Fibroblast of peridontal ligament (primary cell): ENCODE data around the gene SASH3.
A peak's percentile ranks its signal among the peaks of the same experiment; 100 is the strongest.

Source experiments
- DNase-seq: peaks from one replicate; pipeline ENCODE4 v3.0.0-alpha.2; 2010; ENCODE audit errors: extremely low read depth

SASH3 gene

GRCh38 chrX:129759576-129760061, 20.1 kb upstream of the SASH3 start:
- peak; percentile 87 for DNase-seq

- DNase-seq = no peak
Observed at GRCh38 chrX:129760155-129760554, 19.6 kb upstream of the SASH3 start.

GRCh38 chrX:129760981-129761380, 18.8 kb upstream of the SASH3 start:
- no peak for DNase-seq

GRCh38 chrX:129761596-129761995, 18.2 kb upstream of the SASH3 start:
- no peak for DNase-seq

- no peak for DNase-seq
Observed at GRCh38 chrX:129762448-129762847, 17.3 kb upstream of the SASH3 start.

- DNase-seq = no peak
Observed at GRCh38 chrX:129763666-129764065, 16.1 kb upstream of the SASH3 start.

- no peak for DNase-seq
Observed at GRCh38 chrX:129768186-129768585, 11.6 kb upstream of the SASH3 start.

GRCh38 chrX:129768586-129769466, 10.9 kb upstream of the SASH3 start:
- peak; percentile 16 for DNase-seq

GRCh38 chrX:129769467-129770154, 10.1 kb upstream of the SASH3 start:
- DNase-seq = no peak

- no peak for DNase-seq
Observed at GRCh38 chrX:129771266-129771995, 8.3 kb upstream of the SASH3 start.

GRCh38 chrX:129772796-129773431, 6.8 kb upstream of the SASH3 start:
- no peak for DNase-seq

GRCh38 chrX:129773649-129774458, 5.9 kb upstream of the SASH3 start:
- no peak for DNase-seq

- no peak for DNase-seq
Observed at GRCh38 chrX:129777218-129778030, 2.3 kb upstream of the SASH3 start.

GRCh38 chrX:129779086-129779672, 570 bp upstream of the SASH3 start:
- DNase-seq = no peak

- DNase-seq = no peak
Observed at GRCh38 chrX:129780441-129781105, 824 bp downstream of the SASH3 start.

GRCh38 chrX:129781134-129781672, 1.5 kb downstream of the SASH3 start:
- DNase-seq = no peak

GRCh38 chrX:129781680-129782495, 2.1 kb downstream of the SASH3 start:
- no peak for DNase-seq

GRCh38 chrX:129782706-129783105, 3.0 kb downstream of the SASH3 start:
- DNase-seq = no peak
